Endometrial microvascular endothelial cells (primary cell): Measurements from ENCODE around the gene WAS. TPM values are rescaled to one million over a fixed set of nuclear protein-coding genes. Genes with fewer than 3 reads are reported as not detected.
"Not testable (repeated sequence)": the region's sequence is repeated elsewhere in the genome, so short reads cannot be mapped to it uniquely, and the experiment has no call there.

Source experiments
- in situ Hi-C: cut with HindIII; loops from 2 replicates; pipeline ENCODE4 v1.10.0; 2017; ENCODE audit warnings: low sequenced_read_pairs, low pct_unique_long_range_greater_than_20kb; ENCODE audit errors: inconsistent ontology term
- total RNA-seq: library from RNA; depleted of rRNA; stranded (reverse); fragments of >200 nt; gene quantifications from one replicate; pipeline ENCODE4 v1.2.3, GENCODE V29; 2015; ENCODE audit errors: inconsistent ontology term

The WAS gene
- total RNA-seq, 1 donor from 2014 or later: not detected

DNA sequence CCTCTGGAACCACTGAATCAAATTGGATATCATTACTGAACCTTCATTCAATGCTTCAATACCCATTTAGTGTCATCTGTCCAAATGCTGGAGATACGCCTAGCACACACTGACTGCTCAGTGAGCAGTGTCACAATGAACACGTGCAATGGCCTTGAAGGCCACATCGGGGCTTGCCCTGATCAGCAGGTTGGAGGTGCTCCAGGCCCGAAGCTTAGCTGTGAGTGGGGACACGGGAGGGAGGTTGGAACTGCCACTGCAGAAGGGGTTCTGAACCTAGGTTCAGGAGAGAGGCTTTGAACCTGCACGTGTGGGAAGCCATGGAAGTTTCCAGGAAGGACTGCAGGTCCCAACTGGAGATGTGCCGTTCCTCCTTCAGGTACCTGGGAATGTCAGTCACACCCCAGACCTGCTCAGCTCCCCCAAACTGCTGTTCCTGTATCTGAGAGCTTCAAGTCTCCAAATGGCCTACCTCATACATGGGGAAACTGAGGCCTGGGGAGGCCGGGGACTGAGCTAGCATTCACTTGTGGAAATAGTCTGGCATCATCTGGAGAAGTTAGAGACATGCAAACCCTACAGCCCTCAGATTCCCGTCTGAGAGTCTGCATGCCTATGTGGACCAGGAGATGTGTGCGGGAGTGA is 1.9 kb upstream of the WAS start:
- in situ Hi-C loops: no loop called here

GRCh38 chrX:48682795-48683194 is 804 bp upstream of the WAS start:
- in situ Hi-C loops: not testable (repeated sequence)

- in situ Hi-C loops: no loop called here
These were observed 535 bp downstream of the WAS start for GRCh38 chrX:48684134-48684533.

GRCh38 chrX:48685416-48685815 is 1.8 kb downstream of the WAS start:
- in situ Hi-C loops: no loop called here

DNA sequence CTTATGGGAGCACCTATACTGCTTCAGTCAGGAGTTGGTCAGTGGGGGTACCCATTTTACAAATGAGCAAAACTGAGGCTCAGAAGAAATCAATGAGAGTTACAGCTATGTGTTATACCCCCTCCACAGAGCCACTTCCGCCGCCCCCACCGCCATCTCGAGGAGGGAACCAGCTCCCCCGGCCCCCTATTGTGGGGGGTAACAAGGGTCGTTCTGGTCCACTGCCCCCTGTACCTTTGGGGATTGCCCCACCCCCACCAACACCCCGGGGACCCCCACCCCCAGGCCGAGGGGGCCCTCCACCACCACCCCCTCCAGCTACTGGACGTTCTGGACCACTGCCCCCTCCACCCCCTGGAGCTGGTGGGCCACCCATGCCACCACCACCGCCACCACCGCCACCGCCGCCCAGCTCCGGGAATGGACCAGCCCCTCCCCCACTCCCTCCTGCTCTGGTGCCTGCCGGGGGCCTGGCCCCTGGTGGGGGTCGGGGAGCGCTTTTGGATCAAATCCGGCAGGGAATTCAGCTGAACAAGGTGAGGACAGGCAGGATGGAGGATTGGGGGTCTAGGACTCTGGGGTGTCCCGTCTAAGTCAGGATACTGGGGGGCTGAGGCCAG is 5.0 kb downstream of the WAS start:
- in situ Hi-C loops: no loop called here

- in situ Hi-C loops: no loop called here
These were observed 5.8 kb downstream of the WAS start for GRCh38 chrX:48689208-48689920.

GRCh38 chrX:48691746-48692145 is 8.1 kb downstream of the WAS start:
- in situ Hi-C loops: not testable (repeated sequence)

DNA sequence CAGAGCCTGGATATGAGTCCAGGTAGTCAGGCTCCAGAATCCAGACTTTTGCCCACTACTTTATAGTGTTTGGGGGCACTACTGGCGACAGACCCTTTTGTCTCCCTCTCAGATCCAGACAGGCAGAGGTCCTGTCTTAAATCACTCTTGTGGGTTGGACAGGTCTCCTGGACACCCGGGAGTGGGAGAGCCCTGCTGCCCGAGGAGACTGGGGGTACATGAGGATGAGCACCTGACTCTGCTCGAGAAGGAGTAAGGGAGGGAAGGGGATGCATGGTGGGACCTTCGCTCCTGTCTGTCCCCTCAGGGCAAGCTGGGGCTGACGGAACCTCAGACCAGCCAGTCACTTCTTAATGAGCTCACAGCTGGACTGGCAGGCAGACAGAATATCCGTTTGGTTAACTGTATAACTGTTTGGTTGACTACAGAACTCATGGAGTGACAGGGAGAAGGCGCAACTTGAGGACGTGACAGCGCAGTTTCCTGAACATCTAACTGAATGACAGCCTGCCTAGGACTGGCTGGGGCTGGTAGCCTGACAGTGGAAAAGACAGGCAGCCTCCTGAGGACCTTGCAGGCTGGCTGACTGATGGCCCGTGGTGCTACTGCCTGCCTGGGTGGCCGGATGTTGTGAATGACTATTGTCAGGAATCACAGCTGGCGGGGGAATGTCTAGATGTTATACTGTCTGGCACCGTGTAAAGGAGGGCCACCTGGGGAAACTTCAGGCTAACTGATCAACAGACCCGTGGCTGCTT is 11.4 kb downstream of the WAS start:
- in situ Hi-C loops: no loop called here

DNA sequence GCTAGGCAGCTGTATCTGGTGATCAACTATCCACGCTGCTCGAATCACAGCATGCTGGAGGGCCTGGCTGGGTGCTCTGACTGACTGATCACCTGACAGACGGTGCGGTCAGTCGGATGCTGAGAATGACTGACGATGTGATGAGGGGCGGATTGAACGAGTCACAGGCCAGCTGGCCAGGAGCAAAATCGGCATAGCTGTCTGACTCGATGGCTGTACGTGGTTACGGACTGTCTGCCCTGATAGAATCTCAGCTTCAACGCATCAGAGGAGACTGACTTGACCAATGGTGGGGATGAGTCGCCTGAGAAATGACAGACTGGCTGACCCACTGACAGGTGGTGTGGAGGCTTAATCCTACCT is 11.9 kb downstream of the WAS start:
- in situ Hi-C loops: no loop called here

GRCh38 chrX:48695925-48696300 is 12.3 kb downstream of the WAS start:
- in situ Hi-C loops: no loop called here

DNA sequence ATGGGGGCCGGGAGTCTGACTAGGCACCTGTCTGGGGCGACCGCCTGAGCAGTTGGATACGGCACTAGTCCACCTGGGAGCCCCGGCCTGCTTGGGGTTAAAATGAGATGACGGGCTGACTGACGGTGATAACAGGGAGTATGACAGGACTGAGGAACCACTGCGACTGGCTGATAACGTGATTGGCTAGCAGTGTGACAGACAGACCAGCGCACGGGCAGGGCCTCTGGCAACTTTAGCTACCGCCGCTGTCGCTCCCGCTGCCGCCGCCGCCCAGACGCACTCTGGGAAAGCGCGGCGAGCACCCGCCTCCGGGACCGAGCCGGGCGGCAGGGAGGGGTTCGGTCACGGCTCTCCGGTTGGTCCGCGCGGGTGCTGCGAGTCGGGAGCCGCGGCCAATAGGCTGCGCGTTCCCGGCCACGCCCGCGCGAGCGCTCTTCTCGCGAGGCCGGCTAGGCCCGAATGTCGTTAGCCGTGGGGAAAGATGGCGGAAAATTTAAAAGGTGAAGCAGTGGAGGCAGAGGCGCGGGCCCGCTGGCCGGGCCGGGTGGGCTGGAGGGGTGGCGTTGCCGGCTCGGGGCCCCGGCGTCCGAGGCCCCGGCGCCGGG is 12.8 kb downstream of the WAS start, which contains the start of gene SUV39H1:
TSS of gene SUV39H1 (plus strand) at position 434 of the 608 bp plus-strand sequence. CDS start at position 485, 51 bp downstream.
- in situ Hi-C loops: no loop called here

DNA sequence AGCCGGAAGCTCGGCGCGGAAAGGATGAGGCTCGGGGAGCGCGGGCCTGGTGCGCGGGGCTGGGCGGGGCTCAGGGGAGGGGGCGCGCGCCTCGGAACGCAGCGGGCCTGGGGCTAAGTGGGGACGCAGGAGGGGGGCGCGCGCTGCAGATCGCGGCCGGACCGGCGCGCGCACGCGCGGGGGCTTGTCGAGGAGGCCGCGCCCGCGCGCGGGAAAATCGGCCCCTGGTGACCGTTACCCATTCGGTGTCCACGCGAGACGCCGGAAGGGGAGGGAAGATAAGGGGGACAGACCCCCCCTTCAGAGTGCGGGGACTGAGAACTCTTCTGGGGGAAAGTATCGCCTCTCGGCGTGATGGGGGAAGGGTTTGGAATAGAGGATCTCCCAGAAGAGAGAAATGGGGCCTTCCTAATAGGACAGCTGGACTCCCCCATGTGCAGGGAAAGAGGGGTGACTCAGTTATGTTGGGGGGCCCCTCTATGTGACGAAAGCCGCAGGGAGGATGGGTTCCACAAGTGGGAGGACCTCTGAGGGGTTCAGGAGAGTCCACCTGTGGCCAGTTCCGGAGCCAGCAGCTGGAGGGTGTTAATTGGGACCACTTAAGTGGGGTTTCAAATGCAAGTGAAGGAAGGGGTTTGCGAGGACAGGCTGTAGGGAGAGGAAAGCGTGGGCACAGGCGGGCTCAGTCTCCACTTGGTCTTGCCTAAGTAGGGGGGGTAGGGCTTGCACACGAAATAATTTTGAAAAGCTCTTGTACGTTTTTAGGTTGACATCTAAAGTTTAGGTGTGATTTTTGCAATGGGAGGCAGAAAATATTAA is 13.5 kb downstream of the WAS start:
- in situ Hi-C loops: no loop called here

- in situ Hi-C loops: no loop called here
These were observed 14.7 kb downstream of the WAS start for GRCh38 chrX:48698306-48698705.

DNA sequence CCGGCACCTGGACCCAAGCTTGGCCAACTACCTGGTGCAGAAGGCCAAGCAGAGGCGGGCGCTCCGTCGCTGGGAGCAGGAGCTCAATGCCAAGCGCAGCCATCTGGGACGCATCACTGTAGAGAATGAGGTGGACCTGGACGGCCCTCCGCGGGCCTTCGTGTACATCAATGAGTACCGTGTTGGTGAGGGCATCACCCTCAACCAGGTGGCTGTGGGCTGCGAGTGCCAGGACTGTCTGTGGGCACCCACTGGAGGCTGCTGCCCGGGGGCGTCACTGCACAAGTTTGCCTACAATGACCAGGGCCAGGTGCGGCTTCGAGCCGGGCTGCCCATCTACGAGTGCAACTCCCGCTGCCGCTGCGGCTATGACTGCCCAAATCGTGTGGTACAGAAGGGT is 16.6 kb downstream of the WAS start:
- in situ Hi-C loops: no loop called here

DNA sequence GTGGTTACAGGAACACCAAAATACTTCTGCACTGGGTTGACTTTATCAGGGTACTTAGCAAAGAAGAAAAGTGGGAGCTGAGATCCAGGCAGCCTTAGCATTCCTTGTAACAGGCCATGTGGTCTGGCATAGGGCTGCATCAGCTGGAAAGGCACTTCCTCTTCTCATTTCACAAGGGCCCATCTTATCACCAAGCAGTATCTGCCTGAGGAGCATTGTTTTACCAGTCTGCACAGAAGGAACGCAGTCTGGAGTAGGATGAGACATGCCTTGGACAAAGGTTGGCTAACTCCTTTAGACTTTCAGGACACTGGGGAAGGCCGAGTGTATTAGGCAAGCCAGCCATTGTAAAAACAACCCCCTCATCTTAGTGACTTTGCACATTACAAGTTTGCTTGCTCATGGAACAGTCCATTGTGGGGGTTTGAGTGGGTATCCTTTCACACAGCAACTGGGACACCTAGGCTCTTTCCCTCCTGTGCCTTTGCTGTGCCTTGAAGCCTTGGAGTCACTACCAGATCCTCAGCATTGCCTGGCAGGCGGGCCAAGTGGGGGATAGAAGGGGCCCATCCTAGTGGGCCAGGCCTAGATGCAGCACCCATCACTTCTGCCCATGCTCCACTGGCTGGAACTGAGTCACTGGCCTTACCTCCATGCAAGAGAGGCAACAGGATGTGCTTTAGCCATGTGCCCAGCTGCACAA is 17.5 kb downstream of the WAS start:
- in situ Hi-C loops: no loop called here

- in situ Hi-C loops: no loop called here
These were observed 18.4 kb downstream of the WAS start for GRCh38 chrX:48702032-48702431.

GRCh38 chrX:48702716-48703115 is 19.1 kb downstream of the WAS start:
- in situ Hi-C loops: no loop called here

DNA sequence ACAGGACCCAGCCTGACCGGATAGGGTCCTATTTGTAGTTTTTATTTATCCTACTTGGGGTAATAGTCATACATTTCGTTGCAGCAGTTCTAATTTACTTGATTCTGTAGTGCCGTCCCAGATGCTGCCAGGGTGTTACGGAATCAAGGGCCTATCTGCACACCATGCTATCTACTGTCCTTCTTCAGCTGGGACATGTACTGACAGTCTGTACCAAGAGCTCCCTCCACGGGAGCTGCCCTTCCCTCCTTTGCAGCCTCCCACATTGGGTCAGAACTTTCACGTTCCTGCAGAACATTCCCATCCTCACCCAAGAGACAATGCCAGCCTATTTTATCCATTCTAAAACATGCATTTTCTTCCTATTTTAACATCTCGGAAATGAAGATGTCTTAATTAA is 19.6 kb downstream of the WAS start:
- in situ Hi-C loops: no loop called here
